GM12878 (cell line): ENCODE results near the gene ZNF146. TPM values are rescaled to one million over a fixed set of nuclear protein-coding genes. Genes with fewer than 3 reads are reported as not detected.

Experiments used
- CHD2 ChIP-seq: IDR thresholded peaks from 2 replicates; pipeline ENCODE4 v1.6.1; 2011; ENCODE audit warnings: low read depth, low read length, improper control_type of control experiment, borderline replicate concordance
- ETV6 ChIP-seq, 2 experiments: fragments of 450-650 bp in 1 of 2; IDR thresholded peaks in 1 of 2; conservative IDR thresholded peaks in 1 of 2; 2 replicates each; pipeline ENCODE4 v1.6.1; 2014; ENCODE audit warnings: antibody characterized with exemption in 1 of 2, borderline replicate concordance in 1 of 2, low read depth in 1 of 2, mild to moderate bottlenecking in 1 of 2, moderate library complexity in 1 of 2
- FOXM1 ChIP-seq: IDR thresholded peaks from 2 replicates; pipeline ENCODE4 v1.6.1; 2012; ENCODE audit warnings: low read depth, mild to moderate bottlenecking, inconsistent platforms, low read length, moderate library complexity
- KLF5 ChIP-seq: fragments of 450-650 bp; IDR thresholded peaks from 2 replicates; pipeline ENCODE4 v1.6.1; 2014; ENCODE audit warnings: mild to moderate bottlenecking; ENCODE audit not compliant: partially characterized antibody
- LARP7 ChIP-seq: fragments of 450-650 bp; IDR thresholded peaks from 2 replicates; pipeline ENCODE4 v1.6.1; 2017; ENCODE audit warnings: mild to moderate bottlenecking
- MEF2B ChIP-seq: fragments of 450-650 bp; IDR thresholded peaks from 2 replicates; pipeline ENCODE4 v1.6.1; 2018; ENCODE audit warnings: mild to moderate bottlenecking, moderate library complexity; ENCODE audit not compliant: partially characterized antibody, poor library complexity, severe bottlenecking
- MXI1 ChIP-seq: fragments of 150-350 bp; IDR thresholded peaks from 2 replicates; pipeline ENCODE4 v1.6.1; 2011; ENCODE audit warnings: low read depth, mild to moderate bottlenecking, inconsistent platforms, low read length, improper control_type of control experiment
- MYB ChIP-seq: fragments of 150-350 bp; IDR thresholded peaks from 2 replicates; pipeline ENCODE4 v1.6.1; 2014; ENCODE audit warnings: mild to moderate bottlenecking, low read depth, low read length, borderline replicate concordance
- MYC ChIP-seq: IDR thresholded peaks from 2 replicates; pipeline ENCODE4 v1.6.1; 2011; ENCODE audit warnings: mild to moderate bottlenecking, low read length, moderate library complexity, inconsistent platforms; ENCODE audit not compliant: insufficient read depth, insufficient replicate concordance, insufficient read length, severe bottlenecking
- PBX3 ChIP-seq: IDR thresholded peaks from 2 replicates; pipeline ENCODE4 v1.6.1; 2011; ENCODE audit warnings: mild to moderate bottlenecking, low read depth, low read length, moderate library complexity; ENCODE audit not compliant: insufficient replicate concordance
- POLR2AphosphoS2 ChIP-seq: IDR thresholded peaks from 2 replicates; pipeline ENCODE4 v1.6.1; 2011; ENCODE audit warnings: low read depth, mild to moderate bottlenecking, low read length, improper control_type of control experiment, moderate library complexity
- RAD51 ChIP-seq: fragments of 450-650 bp; IDR thresholded peaks from 2 replicates; pipeline ENCODE4 v1.6.1; 2016; ENCODE audit warnings: moderate library complexity, mild to moderate bottlenecking, inconsistent platforms
- RB1 ChIP-seq: fragments of 450-650 bp; formaldehyde crosslinking; IDR thresholded peaks from 2 replicates; pipeline ENCODE4 v1.6.1; 2017; ENCODE audit warnings: mild to moderate bottlenecking, borderline replicate concordance
- RELB ChIP-seq: fragments of 450-650 bp; IDR thresholded peaks from 2 replicates; pipeline ENCODE4 v1.6.1; 2017; ENCODE audit warnings: low read depth, mild to moderate bottlenecking, moderate library complexity
- SIN3A ChIP-seq: IDR thresholded peaks from 2 replicates; pipeline ENCODE4 v1.6.1; 2012; ENCODE audit warnings: low read depth, low read length, improper control_type of control experiment
- SKIL ChIP-seq: fragments of 450-650 bp; IDR thresholded peaks from 2 replicates; pipeline ENCODE4 v1.6.1; 2017; ENCODE audit warnings: mild to moderate bottlenecking, low read depth, inconsistent platforms; ENCODE audit not compliant: poor library complexity, severe bottlenecking
- TCF12 ChIP-seq: IDR thresholded peaks from 2 replicates; pipeline ENCODE4 v1.6.1; 2011; ENCODE audit warnings: low read depth, mild to moderate bottlenecking, low read length
- ZNF384 ChIP-seq: IDR thresholded peaks from 2 replicates; pipeline ENCODE4 v1.6.1; 2012; ENCODE audit warnings: low read depth, mild to moderate bottlenecking, low read length, improper control_type of control experiment, borderline replicate concordance
- ZNF592 ChIP-seq: fragments of 450-650 bp; IDR thresholded peaks from 2 replicates; pipeline ENCODE4 v1.6.1; 2017; ENCODE audit warnings: mild to moderate bottlenecking, moderate library complexity
- ZSCAN29 ChIP-seq: fragments of 450-650 bp; IDR thresholded peaks from 2 replicates; pipeline ENCODE4 v1.6.1; 2017; ENCODE audit warnings: mild to moderate bottlenecking, moderate library complexity
- polyA plus RNA-seq, 11 experiments: library from polyadenylated mRNA; depleted of rRNA in 4 of 11; unstranded in 6 of 11; stranded (reverse) in 5 of 11; fragments of >200 nt; fragmentation: Nextera tagmentation in 4 of 11; fragmentation: Illumina TruSeq in 1 of 11; extraction: Ambion mirVana in 4 of 11; extraction: Trizol in 1 of 11; gene quantifications; 1 replicate in 1 of 11; 2 replicates in 10 of 11; pipeline versions ENCODE4 v1.2.1 to v1.2.3, GENCODE V29; 2011 to 2016; ENCODE audit warnings: inconsistent platforms in 2 of 11, missing spikeins in 2 of 11, low read depth in 1 of 11
- total RNA-seq, 4 experiments: library from RNA; depleted of rRNA in 3 of 4; stranded (reverse); fragments of >200 nt in 3 of 4; fragmentation: Illumina TruSeq in 1 of 4; extraction: Trizol in 1 of 4; gene quantifications; 2 replicates each; pipeline versions ENCODE4 v1.2.1 to v1.2.3, GENCODE V29; 2013 to 2021

Gene ZNF146
- total and polyA plus RNA-seq, 10 of the 15 experiments (the other 5 are each of a cell fraction or from before 2014, with no cell fraction given): 20.0 to 115 (median 71.2) TPM

- TF ChIP-seq RELB (peak; percentile 26; the same call in 1 of the 2 replicates), KLF5 (no peak), RAD51 (no peak), POLR2AphosphoS2 (no peak), RB1 (no peak), PBX3 (no peak), TCF12 (no peak), ETV6 (conservative IDR thresholded peaks at IDR 0.05 in 1 of 2, IDR thresholded peaks at IDR 0.05 in 1 of 2; ENCODE audit: borderline replicate concordance in 1 of 2, low read depth in 1 of 2) (no peak), LARP7 (no peak), MEF2B (peak; percentile 50), MXI1 (no peak), ZNF592 (no peak), SIN3A (no peak), ZNF384 (peak; percentile 68), CHD2 (no peak), MYC (no peak), MYB (no peak), SKIL (peak; percentile 93), ZSCAN29 (no peak), FOXM1 (peak; percentile 54; the same call in 1 of the 2 replicates)
Measured at GRCh38 chr19:36207605-36208252, 7.2 kb upstream of the ZNF146 start (continued).
